ENCODE data around the gene IL11.

GRCh38 chr19:55333870-55334269 lies 36.4 kb downstream of the IL11 start:
- TF ChIP-seq, protein P1, sequence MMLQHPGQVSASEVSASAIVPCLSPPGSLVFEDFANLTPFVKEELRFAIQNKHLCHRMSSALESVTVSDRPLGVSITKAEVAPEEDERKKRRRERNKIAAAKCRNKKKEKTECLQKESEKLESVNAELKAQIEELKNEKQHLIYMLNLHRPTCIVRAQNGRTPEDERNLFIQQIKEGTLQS (CRISPR knock-in tag; conservative IDR thresholded peaks at IDR 0.05) = no peak
- TF ChIP-seq, protein P2, sequence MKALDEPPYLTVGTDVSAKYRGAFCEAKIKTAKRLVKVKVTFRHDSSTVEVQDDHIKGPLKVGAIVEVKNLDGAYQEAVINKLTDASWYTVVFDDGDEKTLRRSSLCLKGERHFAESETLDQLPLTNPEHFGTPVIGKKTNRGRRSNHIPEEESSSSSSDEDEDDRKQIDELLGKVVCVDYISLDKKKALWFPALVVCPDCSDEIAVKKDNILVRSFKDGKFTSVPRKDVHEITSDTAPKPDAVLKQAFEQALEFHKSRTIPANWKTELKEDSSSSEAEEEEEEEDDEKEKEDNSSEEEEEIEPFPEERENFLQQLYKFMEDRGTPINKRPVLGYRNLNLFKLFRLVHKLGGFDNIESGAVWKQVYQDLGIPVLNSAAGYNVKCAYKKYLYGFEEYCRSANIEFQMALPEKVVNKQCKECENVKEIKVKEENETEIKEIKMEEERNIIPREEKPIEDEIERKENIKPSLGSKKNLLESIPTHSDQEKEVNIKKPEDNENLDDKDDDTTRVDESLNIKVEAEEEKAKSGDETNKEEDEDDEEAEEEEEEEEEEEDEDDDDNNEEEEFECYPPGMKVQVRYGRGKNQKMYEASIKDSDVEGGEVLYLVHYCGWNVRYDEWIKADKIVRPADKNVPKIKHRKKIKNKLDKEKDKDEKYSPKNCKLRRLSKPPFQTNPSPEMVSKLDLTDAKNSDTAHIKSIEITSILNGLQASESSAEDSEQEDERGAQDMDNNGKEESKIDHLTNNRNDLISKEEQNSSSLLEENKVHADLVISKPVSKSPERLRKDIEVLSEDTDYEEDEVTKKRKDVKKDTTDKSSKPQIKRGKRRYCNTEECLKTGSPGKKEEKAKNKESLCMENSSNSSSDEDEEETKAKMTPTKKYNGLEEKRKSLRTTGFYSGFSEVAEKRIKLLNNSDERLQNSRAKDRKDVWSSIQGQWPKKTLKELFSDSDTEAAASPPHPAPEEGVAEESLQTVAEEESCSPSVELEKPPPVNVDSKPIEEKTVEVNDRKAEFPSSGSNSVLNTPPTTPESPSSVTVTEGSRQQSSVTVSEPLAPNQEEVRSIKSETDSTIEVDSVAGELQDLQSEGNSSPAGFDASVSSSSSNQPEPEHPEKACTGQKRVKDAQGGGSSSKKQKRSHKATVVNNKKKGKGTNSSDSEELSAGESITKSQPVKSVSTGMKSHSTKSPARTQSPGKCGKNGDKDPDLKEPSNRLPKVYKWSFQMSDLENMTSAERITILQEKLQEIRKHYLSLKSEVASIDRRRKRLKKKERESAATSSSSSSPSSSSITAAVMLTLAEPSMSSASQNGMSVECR (CRISPR knock-in tag; IDR thresholded peaks at IDR 0.05; ENCODE audit: borderline replicate concordance) = no peak
- TF ChIP-seq CTCF (IDR thresholded peaks at IDR 0.05) (no peak), NR2C2 (CRISPR knock-in tag; IDR thresholded peaks at IDR 0.05) (no peak), CBFB (CRISPR knock-in tag; IDR thresholded peaks at IDR 0.05; ENCODE audit: low read depth) (no peak)
- TF ChIP-seq, protein P3, sequence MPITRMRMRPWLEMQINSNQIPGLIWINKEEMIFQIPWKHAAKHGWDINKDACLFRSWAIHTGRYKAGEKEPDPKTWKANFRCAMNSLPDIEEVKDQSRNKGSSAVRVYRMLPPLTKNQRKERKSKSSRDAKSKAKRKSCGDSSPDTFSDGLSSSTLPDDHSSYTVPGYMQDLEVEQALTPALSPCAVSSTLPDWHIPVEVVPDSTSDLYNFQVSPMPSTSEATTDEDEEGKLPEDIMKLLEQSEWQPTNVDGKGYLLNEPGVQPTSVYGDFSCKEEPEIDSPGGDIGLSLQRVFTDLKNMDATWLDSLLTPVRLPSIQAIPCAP (CRISPR knock-in tag; IDR thresholded peaks at IDR 0.05) = no peak

Measured in WTC11 (cell line).